H1 (cell line): ENCODE measurements around the gene PLPPR3.

Source experiments
- CEBPB ChIP-seq: IDR thresholded peaks from 2 replicates; pipeline ENCODE4 v1.6.1; 2012; ENCODE audit warnings: low read depth, low read length
- CTBP2 ChIP-seq: IDR thresholded peaks from 2 replicates; pipeline ENCODE4 v1.7.0; 2011; ENCODE audit warnings: borderline replicate concordance, mild to moderate bottlenecking, moderate library complexity, mixed read lengths, low read length; ENCODE audit not compliant: insufficient read depth, insufficient read length
- EP300 ChIP-seq, 2 experiments: IDR thresholded peaks; 1 replicate in 1 of 2; 2 replicates in 1 of 2; pipeline ENCODE4 v1.6.1; 2011 to 2012; ENCODE audit warnings: low read depth in 2 of 2, low read length in 2 of 2, mild to moderate bottlenecking in 2 of 2, borderline replicate concordance in 1 of 2, inconsistent platforms in 1 of 2, moderate library complexity in 1 of 2
- EZH2 ChIP-seq: fragments of 200-600 bp; sonication (generic); IDR thresholded peaks from 2 replicates; pipeline ENCODE4 v1.7.1; 2012; ENCODE audit warnings: low read depth, mild to moderate bottlenecking, moderate library complexity, low read length, inconsistent platforms; ENCODE audit not compliant: severe bottlenecking
- FOSL1 ChIP-seq: IDR thresholded peaks from 2 replicates; pipeline ENCODE4 v1.6.1; 2011; ENCODE audit warnings: mild to moderate bottlenecking, low read depth, low read length, moderate library complexity; ENCODE audit not compliant: insufficient read depth
- HDAC2 ChIP-seq, 2 experiments: fragments of 300-600 bp in 1 of 2; sonication (generic) in 1 of 2; IDR thresholded peaks; 2 replicates each; pipeline ENCODE4 v1.6.1; 2011 to 2012; ENCODE audit warnings: low read depth in 2 of 2, low read length in 2 of 2, mild to moderate bottlenecking in 2 of 2, moderate library complexity in 2 of 2, borderline replicate concordance in 1 of 2, inconsistent platforms in 1 of 2
- JUND ChIP-seq: IDR thresholded peaks from 2 replicates; pipeline ENCODE4 v1.6.1; 2011; ENCODE audit warnings: mild to moderate bottlenecking, improper control_type of control experiment, low read length
- KDM1A ChIP-seq: fragments of 200-600, 300-600 bp; sonication (generic); IDR thresholded peaks from 2 replicates; pipeline ENCODE4 v1.7.1; 2016; ENCODE audit warnings: mild to moderate bottlenecking, low read length, borderline replicate concordance
- POLR2A ChIP-seq, 2 experiments: IDR thresholded peaks; 1 replicate in 1 of 2; 2 replicates in 1 of 2; pipeline ENCODE4 v1.6.1; 2011; ENCODE audit warnings: low read depth in 2 of 2, low read length in 2 of 2, mild to moderate bottlenecking in 2 of 2; ENCODE audit errors: control extremely low read depth in 1 of 2
- POLR2AphosphoS5 ChIP-seq: IDR thresholded peaks from 2 replicates; pipeline ENCODE4 v1.6.1; 2011; ENCODE audit warnings: low read depth, low read length
- TF ChIP-seq, protein P1 (sequence below): IDR thresholded peaks from 2 replicates; pipeline ENCODE4 v1.6.1; 2012; ENCODE audit warnings: low read length, inconsistent platforms
- TF ChIP-seq, protein P2 (sequence below), 3 experiments: IDR thresholded peaks; 1 replicate in 2 of 3; 2 replicates in 1 of 3; pipeline versions ENCODE4 v1.5.1 to v1.6.1; 2011; ENCODE audit warnings: low read length in 3 of 3, mild to moderate bottlenecking in 3 of 3, inconsistent platforms in 2 of 3, low read depth in 1 of 3, moderate library complexity in 1 of 3; ENCODE audit not compliant: insufficient read depth in 1 of 3; ENCODE audit errors: control extremely low read depth in 1 of 3
- TF ChIP-seq, protein P3 (sequence below): IDR thresholded peaks from 2 replicates; pipeline ENCODE4 v1.6.1; 2012; ENCODE audit warnings: inconsistent platforms
- TF ChIP-seq, protein P4 (sequence below): IDR thresholded peaks from 2 replicates; pipeline ENCODE4 v1.6.1; 2011; ENCODE audit warnings: low read length, improper control_type of control experiment

DNA sequence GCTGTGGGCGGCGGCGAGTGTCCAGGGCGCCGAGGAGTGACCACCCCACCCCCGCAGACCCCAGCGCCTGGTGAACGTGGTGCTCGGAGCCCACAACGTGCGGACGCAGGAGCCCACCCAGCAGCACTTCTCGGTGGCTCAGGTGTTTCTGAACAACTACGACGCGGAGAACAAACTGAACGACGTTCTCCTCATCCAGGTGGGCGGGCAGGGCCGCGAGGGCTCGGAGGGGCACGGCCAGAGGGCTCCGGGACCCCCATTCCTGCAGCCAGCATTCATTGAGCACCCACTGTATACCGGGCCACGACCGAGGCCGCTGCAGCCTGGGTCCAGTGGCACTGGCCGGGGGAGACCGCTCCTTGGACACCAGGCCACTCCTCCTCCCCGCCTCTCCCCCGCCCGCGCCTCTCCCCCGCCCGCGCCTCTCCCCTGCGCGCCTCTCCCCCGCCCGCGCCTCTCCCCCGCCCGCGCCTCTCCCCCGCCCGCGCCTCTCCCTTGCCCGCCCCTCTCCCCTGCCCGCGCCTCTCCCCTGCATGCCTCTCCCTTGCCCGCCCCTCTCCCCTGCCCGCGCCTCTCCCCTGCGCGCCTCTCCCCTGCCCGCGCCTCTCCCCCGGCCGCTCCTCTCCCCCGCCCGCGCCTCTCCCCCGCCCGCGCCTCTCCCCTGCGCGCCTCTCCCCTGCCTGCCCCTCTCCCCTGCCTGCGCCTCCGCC, 22.2 kb upstream of the PLPPR3 start:
- TF ChIP-seq FOSL1 (no peak), EZH2 (no peak), KDM1A (no peak), POLR2A (IDR thresholded peaks at IDR 0.05; ENCODE audit: control extremely low read depth in 1 of 2, low read depth in 2 of 2, low read length in 2 of 2) (no peak), HDAC2 (IDR thresholded peaks at IDR 0.05; ENCODE audit: borderline replicate concordance in 1 of 2, low read depth in 2 of 2, low read length in 2 of 2) (no peak), POLR2AphosphoS5 (no peak), JUND (no peak), CEBPB (no peak), CTBP2 (no peak), EP300 (IDR thresholded peaks at IDR 0.05; ENCODE audit: borderline replicate concordance in 1 of 2, low read depth in 2 of 2, low read length in 2 of 2) (no peak)
- TF ChIP-seq, protein P1, sequence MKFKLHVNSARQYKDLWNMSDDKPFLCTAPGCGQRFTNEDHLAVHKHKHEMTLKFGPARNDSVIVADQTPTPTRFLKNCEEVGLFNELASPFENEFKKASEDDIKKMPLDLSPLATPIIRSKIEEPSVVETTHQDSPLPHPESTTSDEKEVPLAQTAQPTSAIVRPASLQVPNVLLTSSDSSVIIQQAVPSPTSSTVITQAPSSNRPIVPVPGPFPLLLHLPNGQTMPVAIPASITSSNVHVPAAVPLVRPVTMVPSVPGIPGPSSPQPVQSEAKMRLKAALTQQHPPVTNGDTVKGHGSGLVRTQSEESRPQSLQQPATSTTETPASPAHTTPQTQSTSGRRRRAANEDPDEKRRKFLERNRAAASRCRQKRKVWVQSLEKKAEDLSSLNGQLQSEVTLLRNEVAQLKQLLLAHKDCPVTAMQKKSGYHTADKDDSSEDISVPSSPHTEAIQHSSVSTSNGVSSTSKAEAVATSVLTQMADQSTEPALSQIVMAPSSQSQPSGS: no peak
- TF ChIP-seq, protein P2, sequence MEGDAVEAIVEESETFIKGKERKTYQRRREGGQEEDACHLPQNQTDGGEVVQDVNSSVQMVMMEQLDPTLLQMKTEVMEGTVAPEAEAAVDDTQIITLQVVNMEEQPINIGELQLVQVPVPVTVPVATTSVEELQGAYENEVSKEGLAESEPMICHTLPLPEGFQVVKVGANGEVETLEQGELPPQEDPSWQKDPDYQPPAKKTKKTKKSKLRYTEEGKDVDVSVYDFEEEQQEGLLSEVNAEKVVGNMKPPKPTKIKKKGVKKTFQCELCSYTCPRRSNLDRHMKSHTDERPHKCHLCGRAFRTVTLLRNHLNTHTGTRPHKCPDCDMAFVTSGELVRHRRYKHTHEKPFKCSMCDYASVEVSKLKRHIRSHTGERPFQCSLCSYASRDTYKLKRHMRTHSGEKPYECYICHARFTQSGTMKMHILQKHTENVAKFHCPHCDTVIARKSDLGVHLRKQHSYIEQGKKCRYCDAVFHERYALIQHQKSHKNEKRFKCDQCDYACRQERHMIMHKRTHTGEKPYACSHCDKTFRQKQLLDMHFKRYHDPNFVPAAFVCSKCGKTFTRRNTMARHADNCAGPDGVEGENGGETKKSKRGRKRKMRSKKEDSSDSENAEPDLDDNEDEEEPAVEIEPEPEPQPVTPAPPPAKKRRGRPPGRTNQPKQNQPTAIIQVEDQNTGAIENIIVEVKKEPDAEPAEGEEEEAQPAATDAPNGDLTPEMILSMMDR (IDR thresholded peaks at IDR 0.05; ENCODE audit: control extremely low read depth in 1 of 3, insufficient read depth in 1 of 3, low read depth in 1 of 3, low read length in 3 of 3): no peak
- TF ChIP-seq, protein P3, sequence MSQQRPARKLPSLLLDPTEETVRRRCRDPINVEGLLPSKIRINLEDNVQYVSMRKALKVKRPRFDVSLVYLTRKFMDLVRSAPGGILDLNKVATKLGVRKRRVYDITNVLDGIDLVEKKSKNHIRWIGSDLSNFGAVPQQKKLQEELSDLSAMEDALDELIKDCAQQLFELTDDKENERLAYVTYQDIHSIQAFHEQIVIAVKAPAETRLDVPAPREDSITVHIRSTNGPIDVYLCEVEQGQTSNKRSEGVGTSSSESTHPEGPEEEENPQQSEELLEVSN: no peak
- TF ChIP-seq, protein P4, sequence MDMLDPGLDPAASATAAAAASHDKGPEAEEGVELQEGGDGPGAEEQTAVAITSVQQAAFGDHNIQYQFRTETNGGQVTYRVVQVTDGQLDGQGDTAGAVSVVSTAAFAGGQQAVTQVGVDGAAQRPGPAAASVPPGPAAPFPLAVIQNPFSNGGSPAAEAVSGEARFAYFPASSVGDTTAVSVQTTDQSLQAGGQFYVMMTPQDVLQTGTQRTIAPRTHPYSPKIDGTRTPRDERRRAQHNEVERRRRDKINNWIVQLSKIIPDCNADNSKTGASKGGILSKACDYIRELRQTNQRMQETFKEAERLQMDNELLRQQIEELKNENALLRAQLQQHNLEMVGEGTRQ: no peak
